GM12874 (cell line): ENCODE data around the gene BAG2.

Source experiments
- CTCF ChIP-seq: IDR thresholded peaks from 2 replicates; pipeline ENCODE4 v1.5.1; 2011; ENCODE audit warnings: low read depth, mild to moderate bottlenecking, control low read depth, low read length, moderate library complexity; ENCODE audit not compliant: insufficient read depth

The BAG2 gene

GRCh38 chr6:57174511-57174907 is 2.4 kb downstream of the BAG2 start:
- TF ChIP-seq CTCF, result no peak

DNA sequence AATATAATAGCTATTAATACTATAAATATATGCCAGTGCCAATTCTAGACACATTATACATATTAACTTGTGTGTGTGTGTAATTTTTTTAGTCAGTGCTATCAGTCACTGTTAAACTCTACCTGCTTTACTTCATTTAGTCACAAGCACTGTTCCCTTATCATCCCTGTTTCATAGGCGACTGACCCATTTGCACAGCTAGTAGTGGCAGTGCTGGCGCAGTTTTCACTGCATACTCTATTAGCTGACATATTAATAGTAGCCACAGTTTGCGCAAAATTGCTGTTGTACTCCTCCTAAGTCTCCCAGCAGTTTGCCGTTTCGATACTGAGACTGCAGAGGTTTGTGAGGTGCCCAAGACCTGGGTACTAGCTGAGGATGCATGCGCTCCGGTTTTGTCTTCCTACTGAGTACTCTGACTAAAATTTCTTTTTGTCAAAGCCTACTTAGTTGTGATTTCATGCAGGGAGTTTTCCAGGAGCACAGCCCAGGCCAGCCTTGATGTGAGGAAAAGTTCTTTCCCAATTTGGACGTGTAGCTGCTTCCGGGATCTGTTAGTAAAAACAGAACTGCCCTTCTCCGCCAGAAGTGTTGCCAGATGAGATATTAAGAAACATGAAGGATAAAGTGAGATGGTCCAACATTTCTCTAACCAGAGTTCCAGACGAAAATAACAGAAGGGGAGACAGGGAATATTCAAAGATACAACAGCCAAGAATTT is 5.6 kb downstream of the BAG2 start:
- no peak for TF ChIP-seq CTCF

DNA sequence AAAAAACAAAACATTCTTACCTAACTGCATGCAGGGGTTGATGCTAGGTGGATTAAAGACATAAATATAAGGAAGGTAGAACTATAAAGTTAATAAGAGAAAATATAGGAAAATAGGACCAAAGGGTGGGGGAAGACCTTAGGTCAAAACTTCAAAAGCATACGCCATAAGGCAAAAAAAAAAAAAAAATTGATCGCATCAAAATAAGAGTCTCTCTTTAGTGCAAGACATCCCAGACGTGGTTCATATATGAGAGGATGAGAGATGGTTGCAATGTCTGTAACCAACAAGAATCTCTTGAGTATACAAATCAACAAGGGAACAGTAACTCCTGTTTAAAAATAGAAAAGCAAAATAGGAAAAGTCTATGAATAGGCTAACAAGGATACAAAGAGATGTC is 8.5 kb downstream of the BAG2 start:
- no peak for TF ChIP-seq CTCF

DNA sequence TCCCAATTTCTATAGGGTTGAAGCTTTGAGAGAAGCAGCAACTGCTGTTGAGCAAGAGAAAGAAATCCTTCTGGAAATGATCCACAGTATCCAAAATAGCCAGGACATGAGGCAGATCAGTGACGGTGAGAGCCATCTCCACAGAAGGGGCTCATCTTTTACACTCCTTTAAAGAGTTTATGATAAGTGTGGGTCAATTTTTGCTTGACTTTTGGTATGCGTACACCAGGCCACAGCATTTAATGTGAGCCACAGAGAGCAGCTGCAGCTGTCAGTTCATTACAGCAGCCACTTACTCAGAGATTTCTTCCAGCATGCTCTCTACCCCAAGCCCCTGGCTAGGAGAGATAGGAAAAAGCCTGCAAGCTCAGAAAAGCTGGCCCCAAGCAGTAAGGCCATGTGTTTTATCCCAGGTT is 9.9 kb downstream of the BAG2 start:
- TF ChIP-seq CTCF, result no peak

DNA sequence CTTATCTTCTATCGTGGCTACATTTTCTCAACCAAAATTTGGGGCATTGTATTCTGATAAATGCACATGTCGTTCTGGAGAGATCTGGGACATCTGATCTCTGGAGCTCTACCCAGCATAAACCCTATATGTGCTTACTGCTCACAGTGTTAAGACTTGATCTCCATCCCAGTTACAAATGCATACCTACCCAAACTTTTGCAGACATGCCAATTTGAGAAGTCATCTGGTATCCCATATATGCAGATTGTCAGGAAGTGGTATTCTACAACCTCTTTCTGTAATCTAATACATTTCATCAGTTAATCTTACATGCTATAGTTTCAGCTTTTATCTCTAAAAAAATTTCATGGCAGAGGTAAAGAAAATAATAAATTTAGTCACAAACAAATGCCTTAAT is 11.2 kb downstream of the BAG2 start:
- no peak for TF ChIP-seq CTCF

- no peak for TF ChIP-seq CTCF
Observed at GRCh38 chr6:57190140-57190539, 18.0 kb downstream of the BAG2 start.

DNA sequence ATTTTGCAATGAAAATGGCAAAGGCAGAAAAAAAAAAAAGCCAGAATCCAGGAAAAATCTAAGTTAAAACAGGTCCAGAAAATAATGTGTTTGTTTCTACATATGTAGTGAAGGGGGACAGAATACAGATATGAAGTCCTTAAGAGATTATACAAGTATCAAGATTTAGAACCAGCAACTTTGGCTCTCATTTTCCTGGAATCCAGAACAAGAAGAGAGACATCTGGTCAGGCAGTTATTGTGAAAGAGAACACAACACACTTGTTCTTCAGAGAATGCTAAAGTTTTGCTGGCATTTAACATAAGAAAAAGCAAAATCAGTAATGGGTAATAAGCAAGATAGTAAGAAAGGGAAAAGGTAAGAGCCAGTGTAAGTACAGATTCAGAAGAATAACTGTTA is 21.1 kb downstream of the BAG2 start:
- TF ChIP-seq CTCF, result no peak
